AG04449 (cell line): ENCODE measurements around the gene MRPS27.

Experiments
- CTCF ChIA-PET: fragments of 350-600 bp; formaldehyde crosslinking; extraction: SDS; loops from one replicate; lab custom pipeline; 2021; ENCODE audit warnings: antibody characterized with exemption; lab: Yijun Ruan, JAX
- POLR2A ChIA-PET: fragments of 400-600, 350-600 bp; formaldehyde crosslinking; extraction: SDS; loops from one replicate; lab custom pipeline; 2020; ENCODE audit warnings: antibody characterized with exemption, inconsistent platforms; lab: Yijun Ruan, JAX
- DNase-seq: peaks from one replicate; pipeline ENCODE4 v3.0.0-alpha.2; 2010; ENCODE audit warnings: low read depth, low spot score
- H3K4me3 ChIP-seq: 2 replicates; pipeline ENCODE4 v1.5.1; 2011; ENCODE audit warnings: low read depth, mild to moderate bottlenecking, control low read depth, low read length
- TF ChIP-seq, protein P1 (sequence below): IDR thresholded peaks from one replicate; pipeline ENCODE4 v1.5.1; 2011; ENCODE audit warnings: mild to moderate bottlenecking, moderate library complexity, low read length, control low read depth, inconsistent platforms; ENCODE audit not compliant: insufficient read depth; ENCODE audit errors: missing control alignments

Gene MRPS27

DNA sequence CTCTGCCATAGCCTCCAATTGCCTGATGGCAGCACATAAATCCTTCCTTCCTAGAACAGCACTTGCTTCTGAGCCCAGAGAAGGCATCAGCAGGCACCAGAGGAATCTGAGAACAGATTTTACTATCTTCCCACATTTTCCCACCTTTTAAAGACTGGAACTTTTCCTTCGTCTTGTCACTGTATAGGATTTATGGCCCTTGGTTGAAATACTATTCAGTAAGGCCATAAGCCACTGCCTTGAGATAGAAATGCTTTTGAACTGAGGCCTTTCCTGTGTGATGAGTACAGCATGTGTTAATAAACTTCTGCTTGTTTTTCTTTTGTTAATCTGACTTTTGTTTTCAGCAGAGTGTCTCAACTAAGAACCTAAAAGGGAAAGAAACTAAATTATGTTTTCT lies 84.3 kb downstream of the MRPS27 start:
- TF ChIP-seq, protein P1, sequence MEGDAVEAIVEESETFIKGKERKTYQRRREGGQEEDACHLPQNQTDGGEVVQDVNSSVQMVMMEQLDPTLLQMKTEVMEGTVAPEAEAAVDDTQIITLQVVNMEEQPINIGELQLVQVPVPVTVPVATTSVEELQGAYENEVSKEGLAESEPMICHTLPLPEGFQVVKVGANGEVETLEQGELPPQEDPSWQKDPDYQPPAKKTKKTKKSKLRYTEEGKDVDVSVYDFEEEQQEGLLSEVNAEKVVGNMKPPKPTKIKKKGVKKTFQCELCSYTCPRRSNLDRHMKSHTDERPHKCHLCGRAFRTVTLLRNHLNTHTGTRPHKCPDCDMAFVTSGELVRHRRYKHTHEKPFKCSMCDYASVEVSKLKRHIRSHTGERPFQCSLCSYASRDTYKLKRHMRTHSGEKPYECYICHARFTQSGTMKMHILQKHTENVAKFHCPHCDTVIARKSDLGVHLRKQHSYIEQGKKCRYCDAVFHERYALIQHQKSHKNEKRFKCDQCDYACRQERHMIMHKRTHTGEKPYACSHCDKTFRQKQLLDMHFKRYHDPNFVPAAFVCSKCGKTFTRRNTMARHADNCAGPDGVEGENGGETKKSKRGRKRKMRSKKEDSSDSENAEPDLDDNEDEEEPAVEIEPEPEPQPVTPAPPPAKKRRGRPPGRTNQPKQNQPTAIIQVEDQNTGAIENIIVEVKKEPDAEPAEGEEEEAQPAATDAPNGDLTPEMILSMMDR, result no peak
- no peak for DNase-seq
- CTCF ChIA-PET, result interaction anchor here (0.8 to 1.1 kb wide), 2 partner anchors 13 to 45 kb away, joined by 4 read pairs; no protein-coding TSS in a partner anchor
- POLR2A ChIA-PET, result no interaction called here
- H3K4me3 ChIP-seq, result no peak overlapping the region

DNA sequence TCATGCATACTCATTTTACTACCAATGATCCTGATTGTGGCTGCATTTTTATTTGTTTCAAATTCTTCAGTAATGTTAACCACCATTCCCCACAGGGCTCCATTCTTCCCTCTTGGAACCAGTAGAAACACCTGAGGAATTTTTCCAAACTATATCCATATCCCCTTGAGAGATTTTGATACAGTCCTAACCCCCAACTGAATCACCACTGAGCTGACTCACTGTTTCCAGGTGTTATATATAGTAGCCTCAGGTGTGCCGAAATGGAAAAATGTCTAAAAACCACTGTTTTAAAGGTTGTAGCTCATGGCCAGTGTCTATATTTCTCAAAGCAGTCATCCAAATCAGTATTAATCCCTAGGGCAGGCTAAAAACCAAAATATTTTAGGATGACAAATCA lies 85.2 kb downstream of the MRPS27 start:
- CTCF ChIA-PET, result interaction anchor here (0.7 to 1.8 kb wide), 3 partner anchors 9 to 21 kb away, joined by 3 to 8 read pairs (median 3); no protein-coding TSS in a partner anchor
- TF ChIP-seq, protein P1, result no peak
- POLR2A ChIA-PET, result interaction anchor here (0.5 kb wide), 1 partner anchor 57 kb away, joined by 3 read pairs; no protein-coding TSS in a partner anchor
- H3K4me3 ChIP-seq, result no peak overlapping the region
- DNase-seq, result no peak

DNA sequence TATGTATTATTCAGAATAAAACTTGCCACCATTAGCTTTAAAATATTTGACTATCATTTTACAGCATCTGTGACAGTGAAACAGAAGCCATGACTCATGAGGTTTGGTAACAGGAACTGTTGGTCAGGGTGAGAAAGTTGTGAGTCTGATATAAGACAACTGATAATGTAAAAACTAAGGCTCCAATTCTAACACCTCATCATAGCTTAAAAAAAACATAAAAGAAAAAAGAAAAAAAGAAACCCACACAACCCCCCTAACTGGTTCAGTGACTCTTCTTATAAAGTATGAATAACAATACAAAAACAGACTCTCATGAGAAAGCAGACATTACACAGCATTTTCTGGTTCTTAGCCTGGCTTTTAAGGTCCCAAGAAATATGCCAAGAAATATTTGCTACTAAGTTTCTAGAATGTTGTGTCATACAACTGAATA lies 85.8 kb downstream of the MRPS27 start:
- peak; percentile 58 for DNase-seq
- CTCF ChIA-PET, result interaction anchor here (0.7 to 1.8 kb wide), 3 partner anchors 9 to 21 kb away, joined by 3 to 8 read pairs (median 3); no protein-coding TSS in a partner anchor
- TF ChIP-seq, protein P1, result no peak
- POLR2A ChIA-PET, result no interaction called here
- no peak overlapping the region for H3K4me3 ChIP-seq

DNA sequence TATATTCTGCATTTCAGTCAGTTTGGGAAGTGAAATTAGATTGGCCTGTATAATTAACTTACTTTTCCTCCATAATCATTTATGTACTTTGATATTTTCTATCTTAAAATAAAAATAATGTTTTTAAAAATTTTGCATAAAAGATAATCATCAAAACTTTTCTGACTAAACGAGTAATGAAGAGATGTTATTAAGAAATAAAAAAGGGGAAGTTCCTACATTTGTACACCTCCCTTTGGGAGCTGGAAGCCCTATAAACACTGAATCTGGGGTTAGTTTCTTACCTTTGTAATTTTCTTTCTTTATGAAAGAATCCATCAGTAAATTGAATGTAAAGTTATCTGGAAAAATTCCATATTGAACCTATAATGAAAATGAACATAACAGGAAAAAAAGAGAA lies 86.2 kb downstream of the MRPS27 start:
- CTCF ChIA-PET, result interaction anchor here (1.8 kb wide), 1 partner anchor 12 kb away, joined by 8 read pairs; no protein-coding TSS in a partner anchor
- TF ChIP-seq, protein P1, result no peak
- no peak for DNase-seq
- H3K4me3 ChIP-seq, result no peak overlapping the region
- POLR2A ChIA-PET, result no interaction called here

DNA sequence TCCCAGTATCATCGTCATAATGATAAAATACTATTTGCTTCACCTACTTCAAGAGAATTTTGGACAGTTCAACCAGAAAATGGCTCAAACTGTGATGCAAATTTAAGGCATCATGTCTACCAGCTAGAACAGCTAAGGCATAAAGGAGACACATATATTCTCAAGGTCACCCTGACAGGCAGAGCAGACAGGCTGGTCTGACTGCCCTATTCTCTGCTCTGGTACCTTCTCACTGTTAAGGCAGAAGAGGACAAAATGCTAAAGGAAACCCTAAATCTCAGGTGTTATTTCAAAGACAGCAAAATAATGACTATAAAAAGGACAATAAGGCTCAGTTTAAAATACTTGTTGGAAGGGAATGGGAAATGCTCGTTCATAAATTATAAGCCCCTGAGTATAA lies 87.2 kb downstream of the MRPS27 start:
- no peak overlapping the region for H3K4me3 ChIP-seq
- DNase-seq, result no peak
- ChIA-PET POLR2A (no interaction called here), CTCF (interaction anchor here (1.0 kb wide), 1 partner anchor 11 kb away, joined by 3 read pairs; no protein-coding TSS in a partner anchor)
- TF ChIP-seq, protein P1, result no peak

DNA sequence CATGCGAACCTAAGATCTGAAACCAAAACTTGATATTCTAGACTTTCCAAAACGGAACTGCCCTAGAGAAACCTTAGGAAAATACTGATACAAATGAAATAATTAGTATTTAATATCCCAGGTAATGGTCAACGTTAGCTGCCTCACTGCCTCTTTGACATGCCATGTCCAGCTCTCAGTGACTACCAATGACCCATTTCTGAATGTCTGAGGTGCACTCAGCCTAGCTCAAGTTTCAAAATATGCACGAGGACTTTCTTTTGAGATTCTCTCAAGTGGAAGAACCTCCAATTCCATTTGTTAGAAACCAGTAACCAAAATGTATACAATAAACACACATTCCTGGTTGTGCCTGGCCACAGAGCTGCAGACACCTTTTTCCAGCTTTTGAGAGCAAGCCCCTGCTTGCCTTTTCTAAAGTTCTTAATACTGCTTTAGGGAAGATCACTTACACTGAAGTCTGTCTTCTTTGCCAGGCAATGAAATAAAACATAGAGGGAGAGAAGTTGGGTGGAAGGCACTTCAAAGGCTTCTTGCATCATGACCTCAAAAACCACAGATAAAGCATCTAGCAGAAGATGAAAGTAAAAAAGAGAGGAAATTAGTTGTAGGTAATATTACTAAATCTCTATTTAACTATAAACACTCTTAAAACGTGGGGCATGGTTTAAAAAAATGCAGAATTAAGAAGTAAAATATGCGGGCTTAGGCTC lies 87.9 kb downstream of the MRPS27 start:
- ChIA-PET POLR2A (no interaction called here), CTCF (interaction anchor here (1.0 kb wide), 1 partner anchor 10 kb away, joined by 3 read pairs; no protein-coding TSS in a partner anchor)
- TF ChIP-seq, protein P1, result no peak
- no peak for DNase-seq
- no peak overlapping the region for H3K4me3 ChIP-seq
